K562 (cell line): ENCODE data around the gene VASH2. TPM values are rescaled to one million over a fixed set of nuclear protein-coding genes. Genes with fewer than 3 reads are reported as not detected.

Experiments
- ATAC-seq: fragments of 200-7000 bp; cut with Tn5 transposase; 3 replicates; pipeline ENCODE4 v1.9.1; 2020; ENCODE audit warnings: moderate library complexity
- BruUV-seq: library from RNA; stranded (reverse); fragments of 400-500 nt; replicated peaks from 2 replicates; lab custom pipeline; 2021; lab: Mats Ljungman, UMichigan
- CTCF ChIA-PET: fragments of 300-600 bp; formaldehyde crosslinking; extraction: SDS; loops from one replicate; lab custom pipeline; 2021; ENCODE audit warnings: low intra/inter-chr PET ratio; lab: Yijun Ruan, JAX
- POLR2A ChIA-PET: fragments of 300-600, 350-650 bp; sonication (Branson Sonifier 250); formaldehyde crosslinking; extraction: SDS; loops from one replicate; lab custom pipeline; 2021; ENCODE audit warnings: antibody characterized with exemption, inconsistent platforms; lab: Yijun Ruan, JAX
- DNase-seq, 4 experiments: peaks; one replicate each; pipeline versions ENCODE4 v3.0.0 to v3.0.0-alpha.2; 2011 to 2018; ENCODE audit warnings: low spot score in 3 of 4, mixed read lengths in 3 of 4; ENCODE audit errors: extremely low read depth in 1 of 4
- FAIRE-seq: peaks from 2 replicates; lab custom pipeline; 2011; peaks lifted over from hg19 to GRCh38; lab: Jason Lieb, UNC
- H2AFZ ChIP-seq: 2 replicates; pipeline ENCODE4 v1.6.0; 2011; ENCODE audit warnings: low read depth, low read length, control low read depth, inconsistent platforms
- H3K27ac ChIP-seq: fragments of 200-600 bp; 3 replicates; pipeline ENCODE4 v1.8.0; 2011; ENCODE audit warnings: low read depth, mild to moderate bottlenecking, control low read depth, inconsistent platforms, low read length, moderate library complexity, mixed read lengths; ENCODE audit errors: extremely low read depth
- H3K27me3 ChIP-seq, 2 experiments: fragments of 300-600 bp in 1 of 2; 2 replicates in 1 of 2; 3 replicates in 1 of 2; pipeline versions ENCODE4 v1.6.0 to v1.8.0; 2011; ENCODE audit warnings: inconsistent platforms in 2 of 2, low read length in 2 of 2, mild to moderate bottlenecking in 1 of 2, mixed read lengths in 1 of 2, moderate library complexity in 1 of 2; ENCODE audit not compliant: control insufficient read depth in 2 of 2, insufficient read depth in 2 of 2
- H3K36me3 ChIP-seq: fragments of 300-600 bp; 3 replicates; pipeline ENCODE4 v1.8.0; 2011; ENCODE audit warnings: mild to moderate bottlenecking, low read length, inconsistent platforms; ENCODE audit not compliant: control insufficient read depth, insufficient read depth
- H3K4me1 ChIP-seq, 2 experiments: fragments of 200-600 bp in 1 of 2; replicated peaks in 1 of 2; 2 replicates in 1 of 2; 3 replicates in 1 of 2; pipeline versions ENCODE4 v1.5.1 to v1.8.0; 2011; ENCODE audit warnings: inconsistent platforms in 2 of 2, low read length in 2 of 2, mild to moderate bottlenecking in 1 of 2, mixed read lengths in 1 of 2, moderate library complexity in 1 of 2; ENCODE audit not compliant: control insufficient read depth in 2 of 2, insufficient read depth in 2 of 2
- H3K4me2 ChIP-seq: 2 replicates; pipeline ENCODE4 v1.6.1; 2011; ENCODE audit warnings: low read length, control low read depth, inconsistent platforms, mixed read lengths; ENCODE audit not compliant: insufficient read depth
- H3K4me3 ChIP-seq: fragments of 200-600 bp; sonication (generic), shearing (Covaris generic); 2 replicates; pipeline ENCODE4 v1.5.1; 2016; ENCODE audit warnings: control low read depth, inconsistent platforms
- H3K79me2 ChIP-seq: fragments of 200-600 bp; 3 replicates; pipeline ENCODE4 v1.8.0; 2011; ENCODE audit warnings: low read length, inconsistent platforms; ENCODE audit not compliant: control insufficient read depth, insufficient read depth
- H3K9ac ChIP-seq, 2 experiments: 2 replicates each; pipeline versions ENCODE4 v1.6.0 to v1.6.1; 2011; ENCODE audit warnings: low read depth in 2 of 2, low read length in 2 of 2, control low read depth in 1 of 2, inconsistent platforms in 1 of 2, mild to moderate bottlenecking in 1 of 2, mixed read lengths in 1 of 2; ENCODE audit not compliant: insufficient read depth in 1 of 2
- H3K9me1 ChIP-seq: one replicate; pipeline ENCODE4 v1.6.0; 2011; ENCODE audit warnings: inconsistent platforms, mild to moderate bottlenecking, low read length, moderate library complexity; ENCODE audit not compliant: control insufficient read depth, insufficient read depth
- H3K9me3 ChIP-seq: replicated peaks from 2 replicates; pipeline ENCODE4 v1.5.1; 2011; ENCODE audit warnings: low read depth, low read length, inconsistent platforms; ENCODE audit not compliant: control insufficient read depth, insufficient read depth
- H4K20me1 ChIP-seq: replicated peaks from 2 replicates; pipeline ENCODE4 v1.6.1; 2011; ENCODE audit warnings: low read length, inconsistent platforms, mixed read lengths; ENCODE audit not compliant: control insufficient read depth, insufficient read depth
- E2F6 ChIP-seq, 2 experiments: IDR thresholded peaks; 2 replicates each; pipeline ENCODE4 v1.6.1; 2011; ENCODE audit warnings: borderline replicate concordance in 1 of 2, control low read depth in 1 of 2, low read depth in 1 of 2, low read length in 1 of 2, mild to moderate bottlenecking in 1 of 2, mixed read lengths in 1 of 2, moderate library complexity in 1 of 2; ENCODE audit not compliant: insufficient read depth in 1 of 2, insufficient read length in 1 of 2, poor library complexity in 1 of 2, severe bottlenecking in 1 of 2; ENCODE audit errors: extremely low read depth in 1 of 2
- EZH2 ChIP-seq: IDR thresholded peaks from 2 replicates; pipeline ENCODE4 v1.6.1; 2012; ENCODE audit warnings: low read depth, mild to moderate bottlenecking, inconsistent platforms, low read length, borderline replicate concordance
- KLF6 ChIP-seq: fragments of 250-450 bp; sonication (Bioruptor Pico); IDR thresholded peaks from 2 replicates; pipeline ENCODE4 v1.4.0; 2020; ENCODE audit warnings: mild to moderate bottlenecking, moderate library complexity, borderline replicate concordance
- L3MBTL2 ChIP-seq: fragments of 450-650 bp; IDR thresholded peaks from 2 replicates; pipeline ENCODE4 v1.6.1; 2016; ENCODE audit warnings: mild to moderate bottlenecking, moderate library complexity
- MGA ChIP-seq: fragments of 450-650 bp; IDR thresholded peaks from 2 replicates; pipeline ENCODE4 v1.6.1; 2016; ENCODE audit warnings: mild to moderate bottlenecking, moderate library complexity
- ZFP1 ChIP-seq: fragments of 450-650 bp; formaldehyde crosslinking; IDR thresholded peaks from 2 replicates; pipeline ENCODE4 v1.4.0; 2020; ENCODE audit warnings: mild to moderate bottlenecking, mixed read lengths
- WGBS: fragments of 100-300 bp; shearing (Covaris generic); methylation state at CpG from one replicate; pipeline ENCODE4 v1.1.6; 2016; ENCODE audit warnings: low coverage, mixed read lengths; ENCODE audit not compliant: insufficient coverage; ENCODE audit errors: missing lambda C conversion rate; 5-methylcytosine and 5-hydroxymethylcytosine counted together
- in situ Hi-C: fragments of 300-500 bp; cut with MboI; formaldehyde crosslinking; loops from 4 replicates; pipeline ENCODE4 v1.15.0; 2018; ENCODE audit warnings: inconsistent platforms, mixed read lengths
- intact Hi-C: fragments of 100-400 bp; cut with micrococcal nuclease; formaldehyde crosslinking; loops from 2 replicates; pipeline ENCODE4 v1.14.2; 2022
- polyA plus RNA-seq, 8 experiments: library from polyadenylated mRNA; depleted of rRNA in 4 of 8; stranded (reverse) in 5 of 8; unstranded in 3 of 8; fragments of >200 nt; fragmentation: Nextera tagmentation in 2 of 8; fragmentation: Illumina TruSeq in 1 of 8; extraction: Ambion mirVana in 2 of 8; extraction: Trizol in 1 of 8; gene quantifications; 2 replicates each; pipeline versions ENCODE4 v1.2.1 to v1.2.3, GENCODE V29; 2011 to 2014; ENCODE audit warnings: inconsistent platforms in 1 of 8, missing spikeins in 1 of 8
- total RNA-seq, 7 experiments: library from RNA; depleted of rRNA in 6 of 7; stranded (reverse); fragments of >200 nt in 6 of 7; fragmentation: Illumina TruSeq in 2 of 7; extraction: Trizol in 2 of 7; gene quantifications; 2 replicates each; pipeline versions ENCODE4 v1.2.1 to v1.2.3, GENCODE V29; 2011 to 2021; ENCODE audit warnings: low replicate concordance in 1 of 7

Gene VASH2
- total and polyA plus RNA-seq, 9 of the 15 experiments (the other 6 are each of a cell fraction or from before 2014, with no cell fraction given), result 0.04 to 0.40 (median 0.10) TPM; not detected in 1

- intact Hi-C loops, result loop anchor here (2.0 to 10.0 kb wide), 5 partner anchors 61 to 443 kb away; partner anchors contain the start of genes BATF3 and FLVCR1
- 0 out of 2 replicates have a peak, but pooled peaks have one; percentile 22 for TF ChIP-seq L3MBTL2
- peak; percentile 30; the same call in 1 of the 2 replicates for TF ChIP-seq MGA
- TF ChIP-seq E2F6 (IDR thresholded peaks at IDR 0.05; ENCODE audit: borderline replicate concordance in 1 of 2, extremely low read depth in 1 of 2, insufficient read depth in 1 of 2, insufficient read length in 1 of 2, low read depth in 1 of 2, low read length in 1 of 2, poor library complexity in 1 of 2, severe bottlenecking in 1 of 2), result peak in 1 of 2 experiments; percentile 17
- TF ChIP-seq KLF6 (CRISPR knock-in tag), result no peak
- no peak for TF ChIP-seq ZFP1 (CRISPR knock-in tag)
- no peak for TF ChIP-seq EZH2
- ATAC-seq (no peak), DNase-seq (no peak), FAIRE-seq (no peak)
- Histone ChIP-seq H4K20me1 (0 out of 2 replicates have a peak, but pooled peaks cover 6% of the 10 kb centered on the region), H3K36me3 (no peaks in the 10 kb centered on the region), H3K9me1 (no peaks in the 10 kb centered on the region), H3K79me2 (no peaks in the 10 kb centered on the region), H3K9me3 (no peaks in the 10 kb centered on the region), H3K27me3 (peaks cover 8 to 40% of the 10 kb centered on the region in 2 experiments; a peak in 4 of 5 replicates), H2AFZ (no peak overlapping the region; the same call in 1 of the 2 replicates), H3K4me3 (no peak overlapping the region), H3K9ac (no peak overlapping the region), H3K4me1 (peaks cover 11% of the 10 kb centered on the region in 2 experiments; a peak in 4 of 5 replicates), H3K4me2 (no peak overlapping the region), H3K27ac (no peak overlapping the region)
- POLR2A ChIA-PET, result interaction anchor here (0.7 kb wide), 1 partner anchor 11 kb away, joined by 3 read pairs; no protein-coding TSS in a partner anchor
- no TSS peak for BruUV-seq
- CTCF ChIA-PET, result no interaction called here
- in situ Hi-C loops, result no loop called here
- WGBS, result 21% methylated on average over 5 of the region's 5 CpGs
Measured at GRCh38 chr1:212917858-212918257, 32.5 kb upstream of the VASH2 start.
